NCI-H460 (cell line): ENCODE results near the gene TCOF1. TPM values are rescaled to one million over a fixed set of nuclear protein-coding genes. Genes with fewer than 3 reads are reported as not detected.

Experiments
- DNase-seq: peaks from one replicate; pipeline ENCODE4 v3.0.0-alpha.2; 2016; ENCODE audit warnings: low read depth; ENCODE audit errors: extremely low read depth
- total RNA-seq: library from RNA; depleted of rRNA; stranded (reverse); fragments of >200 nt; shearing (Covaris generic); gene quantifications from 2 replicates; pipeline ENCODE4 v1.2.3, GENCODE V29; 2014

Gene TCOF1
- total RNA-seq, 1 experiment from 2014 or later, result 46.4 TPM

GRCh38 chr5:150349681-150350275 is 7.7 kb upstream of the TCOF1 start:
- no peak for DNase-seq

GRCh38 chr5:150350524-150351344 is 6.8 kb upstream of the TCOF1 start:
- peak; percentile 75 for DNase-seq

- DNase-seq, result no peak
Observed at GRCh38 chr5:150352244-150353031, 5.1 kb upstream of the TCOF1 start.

GRCh38 chr5:150353032-150353675 is 4.3 kb upstream of the TCOF1 start:
- no peak for DNase-seq

GRCh38 chr5:150355791-150356190 is 1.7 kb upstream of the TCOF1 start:
- no peak for DNase-seq

GRCh38 chr5:150356575-150357294 is 762 bp upstream of the TCOF1 start:
- no peak for DNase-seq

GRCh38 chr5:150358261-150359095 is 981 bp downstream of the TCOF1 start:
- no peak for DNase-seq

GRCh38 chr5:150361301-150361700 is 3.8 kb downstream of the TCOF1 start:
- no peak for DNase-seq

GRCh38 chr5:150363185-150363584 is 5.7 kb downstream of the TCOF1 start:
- DNase-seq, result no peak

GRCh38 chr5:150364004-150364403 is 6.5 kb downstream of the TCOF1 start:
- no peak for DNase-seq

GRCh38 chr5:150368526-150368925 is 11.0 kb downstream of the TCOF1 start:
- no peak for DNase-seq

- no peak for DNase-seq
Observed at GRCh38 chr5:150372639-150373038, 15.1 kb downstream of the TCOF1 start.

GRCh38 chr5:150374651-150375050 is 17.2 kb downstream of the TCOF1 start:
- no peak for DNase-seq

GRCh38 chr5:150376799-150377771 is 19.6 kb downstream of the TCOF1 start:
- no peak for DNase-seq

GRCh38 chr5:150377964-150378694 is 20.6 kb downstream of the TCOF1 start:
- DNase-seq, result no peak

- no peak for DNase-seq
Observed at GRCh38 chr5:150384701-150385100, 27.2 kb downstream of the TCOF1 start.

- DNase-seq, result no peak
Observed at GRCh38 chr5:150386024-150386855, 28.7 kb downstream of the TCOF1 start.
